Type B pancreatic cell (in vitro differentiated cells): ENCODE data around the gene THAP4. TPM values are rescaled to one million over a fixed set of nuclear protein-coding genes. Genes with fewer than 3 reads are reported as not detected.

Source experiments
- DNase-seq: peaks from one replicate; pipeline ENCODE4 v3.0.0; 2021; ENCODE audit warnings: mixed read lengths; ENCODE audit not compliant: unreplicated experiment; ENCODE audit errors: extremely low spot score
- H3K27ac Mint-ChIP-seq: 2 replicates; pipeline ENCODE4 v1.8.0; 2021; ENCODE audit warnings: mild to moderate bottlenecking, mixed read lengths
- H3K27me3 Mint-ChIP-seq: 2 replicates; pipeline ENCODE4 v1.8.0; 2021; ENCODE audit warnings: mixed read lengths
- H3K36me3 Mint-ChIP-seq: 2 replicates; pipeline ENCODE4 v1.8.0; 2021; ENCODE audit warnings: mixed read lengths
- H3K4me1 Mint-ChIP-seq: one replicate; pipeline ENCODE4 v1.8.0; 2021; ENCODE audit warnings: mixed read lengths; ENCODE audit not compliant: unreplicated experiment
- H3K4me3 Mint-ChIP-seq: 2 replicates; pipeline ENCODE4 v1.8.0; 2021; ENCODE audit warnings: mild to moderate bottlenecking, mixed read lengths
- H3K9me3 Mint-ChIP-seq: 2 replicates; pipeline ENCODE4 v1.8.0; 2021; ENCODE audit warnings: mixed read lengths
- long read RNA-seq: library from polyadenylated mRNA; unstranded; transcript quantifications from one replicate; pipeline ENCODE4 v2.0.0, GENCODE V29; 2020
- total RNA-seq: library from RNA; stranded (reverse); gene quantifications from 2 replicates; pipeline ENCODE4 v1.2.1, GENCODE V29; 2021; ENCODE audit warnings: low replicate concordance
- TF ChIP-seq, protein P1 (sequence below): fragments of 200-600 bp; sonication (generic); conservative IDR thresholded peaks from 2 replicates; pipeline ENCODE4 v1.5.0; 2021; ENCODE audit warnings: antibody characterized with exemption, mild to moderate bottlenecking

Gene THAP4, protein sequence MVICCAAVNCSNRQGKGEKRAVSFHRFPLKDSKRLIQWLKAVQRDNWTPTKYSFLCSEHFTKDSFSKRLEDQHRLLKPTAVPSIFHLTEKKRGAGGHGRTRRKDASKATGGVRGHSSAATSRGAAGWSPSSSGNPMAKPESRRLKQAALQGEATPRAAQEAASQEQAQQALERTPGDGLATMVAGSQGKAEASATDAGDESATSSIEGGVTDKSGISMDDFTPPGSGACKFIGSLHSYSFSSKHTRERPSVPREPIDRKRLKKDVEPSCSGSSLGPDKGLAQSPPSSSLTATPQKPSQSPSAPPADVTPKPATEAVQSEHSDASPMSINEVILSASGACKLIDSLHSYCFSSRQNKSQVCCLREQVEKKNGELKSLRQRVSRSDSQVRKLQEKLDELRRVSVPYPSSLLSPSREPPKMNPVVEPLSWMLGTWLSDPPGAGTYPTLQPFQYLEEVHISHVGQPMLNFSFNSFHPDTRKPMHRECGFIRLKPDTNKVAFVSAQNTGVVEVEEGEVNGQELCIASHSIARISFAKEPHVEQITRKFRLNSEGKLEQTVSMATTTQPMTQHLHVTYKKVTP
- 51.3 and 53.3 TPM in 2 replicates for total RNA-seq
- long read RNA-seq, partial matches to known transcripts, result 2 of 7 reads
- long read RNA-seq, other reads (novel, unspliced or antisense), result 2 of 7 reads

GRCh38 chr2:241637018-241637794 is at the start of gene THAP4, which contains the start of gene ATG4B:
THAP4 (minus strand) TSS chr2:241637158; CDS start chr2:241637017, 141 bp downstream.
ATG4B (plus strand) TSS chr2:241637693; CDS start chr2:241637715, 22 bp downstream.
- H3K27ac Mint-ChIP-seq, result peak within 1 kb of the TSS; percentile 95
- H3K4me1 Mint-ChIP-seq, result peaks cover 37% of the 10 kb centered on the region
- TF ChIP-seq, protein P1, sequence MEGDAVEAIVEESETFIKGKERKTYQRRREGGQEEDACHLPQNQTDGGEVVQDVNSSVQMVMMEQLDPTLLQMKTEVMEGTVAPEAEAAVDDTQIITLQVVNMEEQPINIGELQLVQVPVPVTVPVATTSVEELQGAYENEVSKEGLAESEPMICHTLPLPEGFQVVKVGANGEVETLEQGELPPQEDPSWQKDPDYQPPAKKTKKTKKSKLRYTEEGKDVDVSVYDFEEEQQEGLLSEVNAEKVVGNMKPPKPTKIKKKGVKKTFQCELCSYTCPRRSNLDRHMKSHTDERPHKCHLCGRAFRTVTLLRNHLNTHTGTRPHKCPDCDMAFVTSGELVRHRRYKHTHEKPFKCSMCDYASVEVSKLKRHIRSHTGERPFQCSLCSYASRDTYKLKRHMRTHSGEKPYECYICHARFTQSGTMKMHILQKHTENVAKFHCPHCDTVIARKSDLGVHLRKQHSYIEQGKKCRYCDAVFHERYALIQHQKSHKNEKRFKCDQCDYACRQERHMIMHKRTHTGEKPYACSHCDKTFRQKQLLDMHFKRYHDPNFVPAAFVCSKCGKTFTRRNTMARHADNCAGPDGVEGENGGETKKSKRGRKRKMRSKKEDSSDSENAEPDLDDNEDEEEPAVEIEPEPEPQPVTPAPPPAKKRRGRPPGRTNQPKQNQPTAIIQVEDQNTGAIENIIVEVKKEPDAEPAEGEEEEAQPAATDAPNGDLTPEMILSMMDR, result no peak
- peak; percentile 87 for DNase-seq
- peaks cover 17% of the 10 kb centered on the region for H3K36me3 Mint-ChIP-seq
- H3K4me3 Mint-ChIP-seq, result peak within 1 kb of the TSS; percentile 95
- no peaks in the 10 kb centered on the region for H3K27me3 Mint-ChIP-seq
- H3K9me3 Mint-ChIP-seq, result no peaks in the 10 kb centered on the region

GRCh38 chr2:241686324-241686649 is 49.3 kb upstream of the THAP4 start:
- Mint-ChIP-seq H3K27me3 (no peaks in the 10 kb centered on the region), H3K36me3 (peaks cover 5% of the 10 kb centered on the region), H3K9me3 (no peaks in the 10 kb centered on the region), H3K27ac (peak overlapping the region; percentile 90), H3K4me3 (peak overlapping the region; percentile 92), H3K4me1 (no peaks in the 10 kb centered on the region)
- TF ChIP-seq, protein P1, result no peak
- DNase-seq, result no peak

DNA sequence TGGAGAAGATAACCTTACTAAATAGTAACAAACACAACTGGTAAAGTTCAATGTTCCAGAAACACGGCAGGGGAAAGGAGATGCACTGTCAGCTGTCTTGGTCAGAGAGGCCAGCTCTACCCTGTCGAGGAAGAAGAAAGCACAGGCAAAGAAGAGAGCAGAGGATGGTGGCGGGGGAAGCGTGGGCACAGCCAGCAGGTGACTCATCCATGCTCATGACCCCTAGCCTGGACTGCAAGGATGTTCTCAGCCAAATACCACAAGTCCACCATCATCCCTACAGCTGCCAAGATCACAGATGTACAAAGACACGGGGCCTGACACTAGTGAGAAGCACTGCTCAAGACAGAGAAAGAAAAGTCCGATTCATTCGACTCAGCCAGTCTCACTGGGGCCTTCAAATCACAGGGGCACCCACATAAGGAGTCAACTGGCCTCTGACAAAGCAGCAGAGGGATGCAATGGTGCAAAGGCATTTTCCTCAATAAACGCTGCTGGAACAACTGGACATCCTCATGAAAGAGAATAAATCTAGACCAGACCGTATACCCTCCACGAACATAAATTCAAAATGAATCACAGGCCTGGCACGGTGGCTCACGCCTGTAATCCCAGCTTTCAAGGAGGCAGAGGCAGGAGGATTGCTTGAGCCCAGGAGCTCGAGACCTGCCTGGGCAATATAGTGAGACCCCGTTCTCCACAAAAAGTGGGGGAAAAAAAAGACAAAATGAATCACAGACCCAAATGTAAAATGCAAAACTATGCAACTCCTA is 44.1 kb upstream of the THAP4 start:
- Mint-ChIP-seq H3K4me3 (no peak overlapping the region), H3K27ac (no peak overlapping the region)

GRCh38 chr2:241680044-241680443 is 43.1 kb upstream of the THAP4 start:
- no peaks in the 10 kb centered on the region for H3K27me3 Mint-ChIP-seq
- TF ChIP-seq, protein P1, result no peak
- H3K4me3 Mint-ChIP-seq, result no peak overlapping the region
- no peaks in the 10 kb centered on the region for H3K4me1 Mint-ChIP-seq
- no peak for DNase-seq
- H3K27ac Mint-ChIP-seq, result no peak overlapping the region
- H3K36me3 Mint-ChIP-seq, result peaks cover 4% of the 10 kb centered on the region
- no peaks in the 10 kb centered on the region for H3K9me3 Mint-ChIP-seq

More for the DNA sequence above, 44.1 kb upstream of the THAP4 start:
- TF ChIP-seq, protein P1, result no peak
- no peaks in the 10 kb centered on the region for H3K9me3 Mint-ChIP-seq
- peaks cover 8% of the 10 kb centered on the region for H3K36me3 Mint-ChIP-seq
- no peaks in the 10 kb centered on the region for H3K4me1 Mint-ChIP-seq
- DNase-seq, result no peak
- no peaks in the 10 kb centered on the region for H3K27me3 Mint-ChIP-seq
